ENCODE measurements around the gene GPATCH2L.

Gene GPATCH2L

DNA sequence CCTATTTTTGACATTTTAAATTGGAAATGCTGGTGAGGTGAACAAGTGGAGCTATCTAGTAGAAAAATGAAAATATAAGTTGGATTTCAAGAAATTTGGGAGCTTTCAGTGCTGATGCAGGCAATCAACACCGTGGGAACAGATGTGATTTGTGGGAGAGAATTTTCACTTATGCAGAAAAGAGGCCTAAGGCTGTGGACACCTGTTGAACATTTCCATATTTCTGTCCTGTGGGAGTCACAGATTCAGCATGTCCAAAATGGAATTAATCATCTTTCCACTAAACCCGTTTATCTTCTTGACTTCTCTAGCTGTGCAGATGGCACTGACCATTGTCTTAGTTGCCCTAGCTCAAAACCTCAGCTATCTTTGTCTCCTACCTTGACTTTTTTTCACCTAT lies 2.5 kb upstream of the GPATCH2L start:
- no peak overlapping the region for H3K27ac ChIP-seq (ENCODE audit: low read length)
- peaks cover 16% of the 10 kb centered on the region for H3K4me1 ChIP-seq (ENCODE audit: low read length)
- H3K9me3 ChIP-seq (ENCODE audit: insufficient read depth, low read length): 0 out of 2 replicates have a peak, but pooled peaks cover 3% of the 10 kb centered on the region
- peaks cover 1% of the 10 kb centered on the region for H3K36me3 ChIP-seq (replicated peaks; ENCODE audit: low read depth, low read length)
- H3K79me2 ChIP-seq (ENCODE audit: low read length): peaks cover 24% of the 10 kb centered on the region
- no peak overlapping the region for H3K4me3 ChIP-seq (ENCODE audit: low read length)
- TF ChIP-seq EZH2phosphoT487 (IDR thresholded peaks at IDR 0.05; ENCODE audit: low read depth): no peak
- TF ChIP-seq, protein P1, sequence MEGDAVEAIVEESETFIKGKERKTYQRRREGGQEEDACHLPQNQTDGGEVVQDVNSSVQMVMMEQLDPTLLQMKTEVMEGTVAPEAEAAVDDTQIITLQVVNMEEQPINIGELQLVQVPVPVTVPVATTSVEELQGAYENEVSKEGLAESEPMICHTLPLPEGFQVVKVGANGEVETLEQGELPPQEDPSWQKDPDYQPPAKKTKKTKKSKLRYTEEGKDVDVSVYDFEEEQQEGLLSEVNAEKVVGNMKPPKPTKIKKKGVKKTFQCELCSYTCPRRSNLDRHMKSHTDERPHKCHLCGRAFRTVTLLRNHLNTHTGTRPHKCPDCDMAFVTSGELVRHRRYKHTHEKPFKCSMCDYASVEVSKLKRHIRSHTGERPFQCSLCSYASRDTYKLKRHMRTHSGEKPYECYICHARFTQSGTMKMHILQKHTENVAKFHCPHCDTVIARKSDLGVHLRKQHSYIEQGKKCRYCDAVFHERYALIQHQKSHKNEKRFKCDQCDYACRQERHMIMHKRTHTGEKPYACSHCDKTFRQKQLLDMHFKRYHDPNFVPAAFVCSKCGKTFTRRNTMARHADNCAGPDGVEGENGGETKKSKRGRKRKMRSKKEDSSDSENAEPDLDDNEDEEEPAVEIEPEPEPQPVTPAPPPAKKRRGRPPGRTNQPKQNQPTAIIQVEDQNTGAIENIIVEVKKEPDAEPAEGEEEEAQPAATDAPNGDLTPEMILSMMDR (IDR thresholded peaks at IDR 0.05; ENCODE audit: low read depth, low read length): no peak
- no peak overlapping the region for H3K4me2 ChIP-seq (ENCODE audit: low read length)
- 0 out of 2 replicates have a peak, but pooled peaks cover 4% of the 10 kb centered on the region for H3K27me3 ChIP-seq (ENCODE audit: low read depth, low read length)
- H3K9ac ChIP-seq (ENCODE audit: low read length): no peak overlapping the region
- H4K20me1 ChIP-seq (ENCODE audit: insufficient read depth, low read length): peaks cover 16% of the 10 kb centered on the region
- no peak overlapping the region for H2AFZ ChIP-seq (ENCODE audit: low read depth, low read length)

DNA sequence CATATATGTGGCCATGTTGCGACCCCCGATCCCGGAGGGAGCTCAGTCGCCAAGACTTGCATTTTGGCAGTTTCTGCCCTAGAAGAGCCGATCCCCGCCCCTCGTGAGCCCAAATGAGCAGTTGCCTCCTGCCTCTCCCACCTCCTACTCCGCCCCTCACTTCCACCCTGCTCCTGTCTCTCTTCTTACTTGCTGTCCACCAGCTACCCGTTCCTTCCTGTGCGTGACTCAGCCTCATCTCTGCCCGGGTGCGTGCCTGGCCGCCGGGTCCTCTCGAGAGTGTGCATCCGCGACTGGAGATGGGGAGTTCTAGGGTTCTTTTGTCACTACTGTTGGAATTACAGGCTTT lies 585 bp downstream of the GPATCH2L start:
- peaks cover 55% of the 10 kb centered on the region for H3K79me2 ChIP-seq (ENCODE audit: low read length)
- no peak for TF ChIP-seq EZH2phosphoT487 (IDR thresholded peaks at IDR 0.05; ENCODE audit: low read depth)
- TF ChIP-seq, protein P1 (IDR thresholded peaks at IDR 0.05; ENCODE audit: low read depth, low read length): no peak
- 0 out of 2 replicates have a peak, but pooled peaks cover 1% of the 10 kb centered on the region for H3K27me3 ChIP-seq (ENCODE audit: low read depth, low read length)
- H4K20me1 ChIP-seq (ENCODE audit: insufficient read depth, low read length): peaks cover 38% of the 10 kb centered on the region
- peak overlapping the region; percentile 91 for H3K9ac ChIP-seq (ENCODE audit: low read length)
- H3K4me3 ChIP-seq (ENCODE audit: low read length): peak overlapping the region; percentile 92
- peaks cover 23% of the 10 kb centered on the region for H3K4me1 ChIP-seq (ENCODE audit: low read length)
- peak overlapping the region; percentile 94 for H3K4me2 ChIP-seq (ENCODE audit: low read length)
- peak overlapping the region; percentile 35; the same call in 1 of the 2 replicates for H2AFZ ChIP-seq (ENCODE audit: low read depth, low read length)
- H3K9me3 ChIP-seq (ENCODE audit: insufficient read depth, low read length): no peaks in the 10 kb centered on the region
- H3K27ac ChIP-seq (ENCODE audit: low read length): peak overlapping the region; percentile 74
- H3K36me3 ChIP-seq (replicated peaks; ENCODE audit: low read depth, low read length): peaks cover 30% of the 10 kb centered on the region

DNA sequence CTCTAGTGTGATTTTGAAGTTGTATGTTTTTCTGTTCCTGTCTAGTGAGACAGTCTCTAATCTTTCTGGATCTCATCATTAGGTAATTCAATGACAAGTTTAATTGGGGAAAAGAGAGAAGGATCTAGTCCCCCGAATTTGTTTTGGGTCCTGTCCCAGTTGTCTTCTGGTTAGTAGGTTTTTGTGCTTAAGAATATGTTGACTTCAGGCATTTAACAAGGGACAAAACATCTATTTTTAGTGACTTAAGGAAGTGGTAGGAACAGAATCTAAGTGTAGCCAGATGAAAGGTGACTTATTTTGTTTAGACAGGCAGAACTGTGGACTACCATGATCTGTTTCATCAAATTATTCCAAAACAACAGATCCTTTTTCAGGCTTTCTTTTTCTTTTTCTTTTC lies 2.2 kb downstream of the GPATCH2L start:
- H3K27me3 ChIP-seq (ENCODE audit: low read depth, low read length): no peaks in the 10 kb centered on the region
- no peaks in the 10 kb centered on the region for H3K9me3 ChIP-seq (ENCODE audit: insufficient read depth, low read length)
- peaks cover 23% of the 10 kb centered on the region for H3K4me1 ChIP-seq (ENCODE audit: low read length)
- H3K36me3 ChIP-seq (replicated peaks; ENCODE audit: low read depth, low read length): peaks cover 44% of the 10 kb centered on the region
- no peak for TF ChIP-seq EZH2phosphoT487 (IDR thresholded peaks at IDR 0.05; ENCODE audit: low read depth)
- TF ChIP-seq, protein P1 (IDR thresholded peaks at IDR 0.05; ENCODE audit: low read depth, low read length): no peak
- H3K79me2 ChIP-seq (ENCODE audit: low read length): peaks cover 71% of the 10 kb centered on the region
- no peak overlapping the region for H3K4me3 ChIP-seq (ENCODE audit: low read length)
- no peak overlapping the region for H3K27ac ChIP-seq (ENCODE audit: low read length)
- no peak overlapping the region for H2AFZ ChIP-seq (ENCODE audit: low read depth, low read length)
- no peak overlapping the region for H3K9ac ChIP-seq (ENCODE audit: low read length)
- H4K20me1 ChIP-seq (ENCODE audit: insufficient read depth, low read length): peaks cover 51% of the 10 kb centered on the region
- no peak overlapping the region for H3K4me2 ChIP-seq (ENCODE audit: low read length)

DNA sequence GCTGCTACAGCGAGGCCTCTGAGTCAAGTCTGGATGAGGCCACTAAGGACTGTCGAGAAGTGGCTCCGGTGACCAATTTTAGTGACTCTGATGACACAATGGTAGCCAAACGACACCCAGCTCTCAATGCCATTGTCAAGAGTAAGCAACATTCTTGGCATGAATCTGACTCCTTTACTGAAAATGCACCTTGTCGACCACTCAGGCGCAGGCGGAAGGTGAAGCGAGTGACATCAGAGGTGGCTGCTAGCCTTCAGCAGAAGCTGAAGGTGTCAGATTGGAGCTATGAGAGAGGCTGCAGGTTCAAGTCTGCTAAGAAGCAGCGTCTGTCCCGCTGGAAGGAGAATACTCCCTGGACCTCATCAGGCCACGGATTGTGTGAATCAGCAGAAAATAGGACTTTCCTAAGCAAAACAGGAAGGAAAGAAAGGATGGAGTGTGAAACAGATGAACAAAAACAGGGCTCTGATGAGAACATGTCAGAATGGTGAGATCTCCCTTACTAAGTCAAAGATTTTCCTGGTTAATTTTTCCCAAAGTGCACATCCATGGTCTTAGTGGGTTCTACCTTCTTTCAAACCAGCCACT lies 2.9 kb downstream of the GPATCH2L start:
- peaks cover 51% of the 10 kb centered on the region for H4K20me1 ChIP-seq (ENCODE audit: insufficient read depth, low read length)
- H3K27ac ChIP-seq (ENCODE audit: low read length): no peak overlapping the region
- H3K4me3 ChIP-seq (ENCODE audit: low read length): no peak overlapping the region
- H3K4me2 ChIP-seq (ENCODE audit: low read length): no peak overlapping the region
- TF ChIP-seq, protein P1 (IDR thresholded peaks at IDR 0.05; ENCODE audit: low read depth, low read length): no peak
- TF ChIP-seq EZH2phosphoT487 (IDR thresholded peaks at IDR 0.05; ENCODE audit: low read depth): no peak
- peaks cover 52% of the 10 kb centered on the region for H3K36me3 ChIP-seq (replicated peaks; ENCODE audit: low read depth, low read length)
- H3K9me3 ChIP-seq (ENCODE audit: insufficient read depth, low read length): no peaks in the 10 kb centered on the region
- no peaks in the 10 kb centered on the region for H3K27me3 ChIP-seq (ENCODE audit: low read depth, low read length)
- H3K4me1 ChIP-seq (ENCODE audit: low read length): peaks cover 23% of the 10 kb centered on the region
- no peak overlapping the region for H3K9ac ChIP-seq (ENCODE audit: low read length)
- H3K79me2 ChIP-seq (ENCODE audit: low read length): peaks cover 78% of the 10 kb centered on the region
- no peak overlapping the region for H2AFZ ChIP-seq (ENCODE audit: low read depth, low read length)
